ENCODE results near the gene USP7. TPM values are rescaled to one million over a fixed set of nuclear protein-coding genes. Genes with fewer than 3 reads are reported as not detected.

The USP7 gene
- polyA plus RNA-seq, 3 donors, result 2.4 to 31.7 (median 4.1) TPM

- Mint-ChIP-seq H3K27ac (peak overlapping the region in 1 of 7 donors; percentile 36), H3K4me1 (peaks cover 8% of the 10 kb centered on the region)
These were observed 45.0 kb upstream of the USP7 start for GRCh38 chr16:9008601-9009260.

More at GRCh38 chr16:9008601-9009260, 45.0 kb upstream of the USP7 start:
- Histone ChIP-seq H3K4me1 (ENCODE audit: control insufficient read depth in 1 of 2, insufficient read depth in 2 of 2, low read length in 2 of 2) (peaks cover 7 to 8% of the 10 kb centered on the region in 2 donors), H4K20me1 (ENCODE audit: insufficient read depth, low read length) (no peaks in the 10 kb centered on the region), H3K9me3 (replicated peaks in 1 of 2; ENCODE audit: control insufficient read depth in 1 of 2, insufficient read depth in 1 of 2, low read length in 2 of 2) (peaks cover 3 to 5% of the 10 kb centered on the region in 2 donors), H3K9ac (ENCODE audit: insufficient read depth, low read length, poor library complexity, severe bottlenecking) (peak overlapping the region; percentile 13), H3K27me3 (ENCODE audit: control insufficient read depth in 2 of 2, insufficient read depth in 2 of 2, low read length in 2 of 2) (peaks cover 0 to 13% of the 10 kb centered on the region in 2 donors), H3K27ac (ENCODE audit: low read depth in 1 of 2, low read length in 2 of 2) (no peak overlapping the region), H3K4me3 (replicated peaks in 1 of 3; ENCODE audit: low read depth in 2 of 3, low read length in 3 of 3) (peak overlapping the region in 2 of 3 experiments; percentile 9 to 62), H3K79me2 (ENCODE audit: insufficient read depth, low read length) (no peaks in the 10 kb centered on the region), H3K4me2 (replicated peaks; ENCODE audit: extremely low read depth, low read length, poor library complexity, severe bottlenecking) (peak overlapping the region; percentile 66), H2AFZ (ENCODE audit: insufficient read depth, low read depth, low read length, poor library complexity, severe bottlenecking) (peak overlapping the region; percentile 78), H3K36me3 (replicated peaks in 1 of 2; ENCODE audit: control insufficient read depth in 1 of 2, insufficient read depth in 2 of 2, low read length in 2 of 2) (no peaks in the 10 kb centered on the region)
- H3K27me3 Mint-ChIP-seq (ENCODE audit: low read depth in 3 of 3), result peaks cover 16 to 30% (median 23%) of the 10 kb centered on the region in 3 donors
- DNase-seq, result peak; percentile 56 to 67 (median 57)
- peak; percentile 83 for TF ChIP-seq CTCF (IDR thresholded peaks at IDR 0.05)
- H3K36me3 Mint-ChIP-seq, result no peaks in the 10 kb centered on the region
- H3K9me3 Mint-ChIP-seq, result peaks cover 0 to 7% (median 3%) of the 10 kb centered on the region in 7 donors
- H3K4me3 Mint-ChIP-seq, result peak overlapping the region; percentile 54 to 80
- intact Hi-C loops (cut with micrococcal nuclease), result loop anchor here (5.0 to 10.0 kb wide), 3 partner anchors 46 to 94 kb away; partner anchors contain the start of gene USP7 (in 1 of the 2)
- 9% methylated on average over 24 of the region's 26 CpGs for WGBS (ENCODE audit: insufficient coverage)
